KMS-11 (cell line): Measurements from ENCODE around the gene IFNL1.
A peak's percentile ranks its signal among the peaks of the same experiment; 100 is the strongest.
"Not testable (repeated sequence)": the region's sequence is repeated elsewhere in the genome, so short reads cannot be mapped to it uniquely, and the experiment has no call there.

Source experiments
- H2AFZ ChIP-seq: fragments of 200-600 bp; sonication (generic); 2 replicates; pipeline ENCODE4 v1.6.1; 2016; ENCODE audit warnings: antibody characterized with exemption, mixed run types, low read depth
- H3K27ac ChIP-seq: fragments of 200-600 bp; sonication (generic); 2 replicates; pipeline ENCODE4 v1.6.1; 2016; ENCODE audit warnings: mild to moderate bottlenecking, mixed run types
- H3K27me3 ChIP-seq: fragments of 200-600 bp; sonication (generic); 2 replicates; pipeline ENCODE4 v1.6.1; 2017; ENCODE audit warnings: mild to moderate bottlenecking, low read depth, mixed run types, moderate library complexity; ENCODE audit not compliant: insufficient read depth
- H3K36me3 ChIP-seq: fragments of 200-600 bp; sonication (generic); 2 replicates; pipeline ENCODE4 v1.6.1; 2017; ENCODE audit warnings: mild to moderate bottlenecking, mixed run types; ENCODE audit not compliant: insufficient read depth
- H3K4me1 ChIP-seq: fragments of 200-600 bp; sonication (generic); 2 replicates; pipeline ENCODE4 v1.6.1; 2016; ENCODE audit warnings: mild to moderate bottlenecking, low read depth, mixed run types; ENCODE audit not compliant: poor library complexity, severe bottlenecking
- H3K4me2 ChIP-seq: fragments of 200-600 bp; sonication (generic); 2 replicates; pipeline ENCODE4 v1.7.0; 2016; ENCODE audit warnings: mild to moderate bottlenecking, mixed run types
- H3K4me3 ChIP-seq: fragments of 200-600 bp; sonication (generic); IDR thresholded peaks from 2 replicates; pipeline ENCODE4 v1.6.1; 2017; ENCODE audit warnings: low read depth, low read length, mixed read lengths; ENCODE audit not compliant: insufficient read depth
- H3K79me2 ChIP-seq: fragments of 200-600 bp; sonication (generic); 2 replicates; pipeline ENCODE4 v1.6.1; 2016; ENCODE audit warnings: low read depth, mixed run types; ENCODE audit not compliant: insufficient read depth
- H3K9ac ChIP-seq: fragments of 200-600 bp; sonication (generic); 2 replicates; pipeline ENCODE4 v1.6.1; 2016; ENCODE audit warnings: mild to moderate bottlenecking, mixed run types
- H4K20me1 ChIP-seq: fragments of 200-600 bp; sonication (generic); 2 replicates; pipeline ENCODE4 v1.6.1; 2016; ENCODE audit warnings: mild to moderate bottlenecking, mixed run types; ENCODE audit not compliant: insufficient read depth
- TF ChIP-seq, protein P1 (sequence below): fragments of 200-600 bp; sonication (generic); conservative IDR thresholded peaks from 2 replicates; pipeline ENCODE4 v1.6.1; 2017; ENCODE audit warnings: low read depth, mild to moderate bottlenecking, antibody characterized with exemption, low read length, moderate library complexity, mixed read lengths

Gene IFNL1

DNA sequence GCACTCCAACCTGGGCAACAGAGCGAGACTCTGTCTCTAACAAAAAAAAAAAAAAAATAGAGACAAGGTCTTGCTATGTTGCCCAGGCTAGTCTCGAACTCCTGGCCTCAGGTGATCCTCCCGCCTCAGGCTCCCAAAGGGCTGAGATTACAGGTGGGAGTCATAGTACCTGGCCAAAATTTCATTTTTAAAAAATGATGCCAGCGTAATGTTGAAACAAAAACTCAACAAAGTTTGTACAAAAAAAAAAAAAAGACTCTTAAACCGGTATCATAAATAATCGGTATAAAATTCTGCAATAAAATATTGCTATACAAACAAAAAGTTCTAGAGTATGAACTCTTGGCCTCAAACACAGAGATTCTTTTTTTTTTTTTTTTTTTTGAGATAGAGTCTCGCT is 36.1 kb downstream of the IFNL1 start:
- H3K79me2 ChIP-seq, result peaks cover 19% of the 10 kb centered on the region; the same call in 1 of the 2 replicates
- no peak overlapping the region for H3K9ac ChIP-seq
- no peak overlapping the region for H3K27ac ChIP-seq
- no peak overlapping the region for H3K4me3 ChIP-seq
- no peak overlapping the region for H2AFZ ChIP-seq
- no peak overlapping the region for H3K4me2 ChIP-seq
- TF ChIP-seq, protein P1, sequence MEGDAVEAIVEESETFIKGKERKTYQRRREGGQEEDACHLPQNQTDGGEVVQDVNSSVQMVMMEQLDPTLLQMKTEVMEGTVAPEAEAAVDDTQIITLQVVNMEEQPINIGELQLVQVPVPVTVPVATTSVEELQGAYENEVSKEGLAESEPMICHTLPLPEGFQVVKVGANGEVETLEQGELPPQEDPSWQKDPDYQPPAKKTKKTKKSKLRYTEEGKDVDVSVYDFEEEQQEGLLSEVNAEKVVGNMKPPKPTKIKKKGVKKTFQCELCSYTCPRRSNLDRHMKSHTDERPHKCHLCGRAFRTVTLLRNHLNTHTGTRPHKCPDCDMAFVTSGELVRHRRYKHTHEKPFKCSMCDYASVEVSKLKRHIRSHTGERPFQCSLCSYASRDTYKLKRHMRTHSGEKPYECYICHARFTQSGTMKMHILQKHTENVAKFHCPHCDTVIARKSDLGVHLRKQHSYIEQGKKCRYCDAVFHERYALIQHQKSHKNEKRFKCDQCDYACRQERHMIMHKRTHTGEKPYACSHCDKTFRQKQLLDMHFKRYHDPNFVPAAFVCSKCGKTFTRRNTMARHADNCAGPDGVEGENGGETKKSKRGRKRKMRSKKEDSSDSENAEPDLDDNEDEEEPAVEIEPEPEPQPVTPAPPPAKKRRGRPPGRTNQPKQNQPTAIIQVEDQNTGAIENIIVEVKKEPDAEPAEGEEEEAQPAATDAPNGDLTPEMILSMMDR, result no peak
- no peaks in the 10 kb centered on the region for H4K20me1 ChIP-seq
- no peaks in the 10 kb centered on the region for H3K36me3 ChIP-seq
- peaks cover 27% of the 10 kb centered on the region for H3K4me1 ChIP-seq
- H3K27me3 ChIP-seq, result no peaks in the 10 kb centered on the region

DNA sequence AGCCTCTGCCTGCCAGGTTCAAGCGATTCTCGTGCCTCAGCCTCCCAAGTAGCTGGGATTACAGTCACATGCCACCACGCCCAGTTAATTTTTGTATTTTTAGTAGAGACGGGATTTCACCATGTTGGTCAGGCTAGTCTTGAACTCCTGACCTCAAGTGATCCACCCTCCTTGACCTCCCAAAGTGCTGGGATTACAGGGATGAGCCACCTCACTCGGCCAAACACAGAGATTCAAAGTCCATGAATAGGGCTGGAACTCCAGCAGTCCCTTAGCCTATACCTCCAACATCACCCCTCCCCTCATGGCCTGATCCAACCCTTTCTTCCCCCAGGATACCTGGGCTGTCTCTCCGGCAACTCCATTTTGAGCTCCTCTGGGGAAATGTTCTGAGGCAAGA is 36.5 kb downstream of the IFNL1 start:
- H3K4me2 ChIP-seq, result not testable (repeated sequence)

DNA sequence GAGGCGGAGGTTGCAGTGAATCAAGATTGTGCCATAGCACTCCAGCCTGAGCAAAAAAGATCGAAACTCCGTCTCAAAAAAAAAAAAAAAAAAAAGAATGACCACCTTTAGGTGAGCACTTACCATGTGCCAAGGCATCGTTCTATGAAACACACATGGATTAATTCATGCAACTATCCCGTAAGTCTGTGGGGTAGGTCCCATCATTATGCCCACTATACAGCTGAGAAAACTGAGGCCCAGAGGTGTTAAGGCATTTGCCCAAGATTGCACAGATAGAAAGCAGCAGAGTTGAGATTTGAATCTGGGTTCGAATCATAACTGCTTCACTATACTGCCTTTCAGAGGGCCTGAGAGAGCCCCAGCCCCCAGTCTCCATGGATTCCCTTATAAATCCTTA is 37.3 kb downstream of the IFNL1 start:
- no peak overlapping the region for H3K4me2 ChIP-seq
- peaks cover 23% of the 10 kb centered on the region for H3K4me1 ChIP-seq
- no peaks in the 10 kb centered on the region for H4K20me1 ChIP-seq
- no peak overlapping the region for H3K9ac ChIP-seq
- peaks cover 19% of the 10 kb centered on the region; the same call in 1 of the 2 replicates for H3K79me2 ChIP-seq
- H3K27me3 ChIP-seq, result no peaks in the 10 kb centered on the region
- H2AFZ ChIP-seq, result no peak overlapping the region
- H3K4me3 ChIP-seq, result no peak overlapping the region
- TF ChIP-seq, protein P1, result no peak
- no peak overlapping the region for H3K27ac ChIP-seq
- no peaks in the 10 kb centered on the region for H3K36me3 ChIP-seq

More for the DNA sequence above, 36.5 kb downstream of the IFNL1 start:
- not testable (repeated sequence) for H4K20me1 ChIP-seq, H3K36me3 ChIP-seq, H3K9ac ChIP-seq, H3K27ac ChIP-seq, H3K27me3 ChIP-seq, H3K4me3 ChIP-seq, H2AFZ ChIP-seq
- Histone ChIP-seq H3K4me1 (peaks cover 27% of the 10 kb centered on the region), H3K79me2 (peaks cover 19% of the 10 kb centered on the region; the same call in 1 of the 2 replicates)

DNA sequence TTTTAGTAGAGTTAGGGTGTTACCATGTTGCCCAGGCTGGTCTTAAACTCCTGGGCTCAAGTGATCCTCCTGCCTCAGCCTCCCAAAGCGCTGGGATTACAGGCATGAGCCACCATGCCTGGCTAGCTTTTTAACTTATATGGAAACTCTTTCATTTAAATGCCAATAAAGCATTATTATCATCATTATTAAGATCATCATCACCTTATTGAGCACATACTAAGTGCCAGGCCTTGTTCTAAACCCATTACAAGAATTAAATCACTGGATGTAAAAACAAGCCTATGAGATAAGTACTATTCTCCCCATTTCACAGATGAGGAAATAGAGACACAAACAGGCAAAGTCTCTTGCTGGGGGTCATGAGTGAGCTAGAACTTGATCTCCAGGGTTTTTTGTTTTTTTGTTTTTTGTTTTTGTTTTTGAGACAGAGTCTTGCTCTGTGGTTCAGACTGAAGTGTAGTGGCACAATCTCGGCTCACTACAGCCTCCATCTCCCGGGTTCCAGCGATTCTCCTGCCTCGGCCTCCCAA is 38.3 kb downstream of the IFNL1 start:
- Histone ChIP-seq H3K4me2 (peak overlapping the region; percentile 69), H3K4me1 (peaks cover 22% of the 10 kb centered on the region), H3K36me3 (no peaks in the 10 kb centered on the region), H3K27me3 (no peaks in the 10 kb centered on the region), H3K4me3 (no peak overlapping the region), H3K27ac (no peak overlapping the region), H4K20me1 (no peaks in the 10 kb centered on the region), H2AFZ (no peak overlapping the region), H3K79me2 (peaks cover 19% of the 10 kb centered on the region; the same call in 1 of the 2 replicates), H3K9ac (peak overlapping the region; percentile 61; the same call in 1 of the 2 replicates)
- TF ChIP-seq, protein P1, result no peak

DNA sequence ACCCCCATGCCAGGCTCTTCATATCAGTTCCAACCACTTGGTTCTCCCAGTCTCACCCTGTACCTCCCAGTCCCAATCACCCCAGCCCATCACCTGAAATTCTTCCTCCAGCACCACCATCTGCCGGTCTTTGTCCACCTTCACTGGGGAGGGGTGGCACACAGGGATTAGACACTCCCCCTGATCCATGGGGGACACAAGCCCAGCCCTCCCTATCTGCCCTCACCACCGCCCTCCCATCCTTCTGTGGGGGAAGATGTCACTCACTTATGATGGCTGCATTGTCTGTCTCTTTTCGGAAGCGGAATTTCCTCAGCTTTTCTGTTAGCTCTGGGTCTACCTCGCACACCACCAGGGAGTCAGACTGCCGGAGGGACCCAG is 39.0 kb downstream of the IFNL1 start:
- no peaks in the 10 kb centered on the region for H3K36me3 ChIP-seq
- H2AFZ ChIP-seq, result peak overlapping the region; percentile 58; the same call in 1 of the 2 replicates
- no peak overlapping the region for H3K4me3 ChIP-seq
- H3K4me2 ChIP-seq, result peak overlapping the region; percentile 69
- TF ChIP-seq, protein P1, result no peak
- H3K9ac ChIP-seq, result peak overlapping the region; percentile 61; the same call in 1 of the 2 replicates
- peak overlapping the region; percentile 53 for H3K27ac ChIP-seq
- peaks cover 19% of the 10 kb centered on the region; the same call in 1 of the 2 replicates for H3K79me2 ChIP-seq
- no peaks in the 10 kb centered on the region for H3K27me3 ChIP-seq
- H3K4me1 ChIP-seq, result peaks cover 27% of the 10 kb centered on the region
- H4K20me1 ChIP-seq, result no peaks in the 10 kb centered on the region
